H9 (cell line): ENCODE measurements around the gene NAPA. TPM values are rescaled to one million over a fixed set of nuclear protein-coding genes. Genes with fewer than 3 reads are reported as not detected.
A peak's percentile ranks its signal among the peaks of the same experiment; 100 is the strongest.
"Not testable (repeated sequence)": the region's sequence is repeated elsewhere in the genome, so short reads cannot be mapped to it uniquely, and the experiment has no call there.

ENCODE experiments used
- DNase-seq: peaks from one replicate; pipeline ENCODE4 v3.0.0-alpha.2; 2017
- H2AFZ ChIP-seq: one replicate; pipeline ENCODE4 v1.6.1; 2013; ENCODE audit warnings: mild to moderate bottlenecking, low read length, control low read depth, moderate library complexity
- H2AK5ac ChIP-seq: 2 replicates; pipeline ENCODE4 v1.6.1; 2013; ENCODE audit warnings: low read length, control low read depth, mixed read lengths; ENCODE audit not compliant: insufficient read length
- H2BK120ac ChIP-seq: one replicate; pipeline ENCODE4 v1.6.1; 2013; ENCODE audit warnings: low read depth, mild to moderate bottlenecking, low read length, control low read depth, inconsistent platforms; ENCODE audit not compliant: poor library complexity, severe bottlenecking
- H2BK12ac ChIP-seq: 2 replicates; pipeline ENCODE4 v1.6.1; 2013; ENCODE audit warnings: low read length, control low read depth, mixed read lengths, low read depth; ENCODE audit not compliant: insufficient read length
- H2BK15ac ChIP-seq: 2 replicates; pipeline ENCODE4 v1.6.1; 2013; ENCODE audit warnings: low read depth, low read length, control low read depth
- H2BK20ac ChIP-seq: one replicate; pipeline ENCODE4 v1.6.1; 2013; ENCODE audit warnings: low read depth, mild to moderate bottlenecking, low read length, control low read depth, inconsistent platforms; ENCODE audit not compliant: poor library complexity, severe bottlenecking
- H2BK5ac ChIP-seq: 2 replicates; pipeline ENCODE4 v1.6.1; 2013; ENCODE audit warnings: low read length, control low read depth, mixed read lengths; ENCODE audit not compliant: insufficient read length
- H3K14ac ChIP-seq: 2 replicates; pipeline ENCODE4 v1.6.1; 2013; ENCODE audit warnings: low read length, control low read depth; ENCODE audit not compliant: insufficient read depth
- H3K18ac ChIP-seq: 2 replicates; pipeline ENCODE4 v1.6.1; 2013; ENCODE audit warnings: low read depth, mild to moderate bottlenecking, mixed read lengths, low read length, control low read depth; ENCODE audit not compliant: insufficient read length
- H3K23ac ChIP-seq: 2 replicates; pipeline ENCODE4 v1.6.1; 2013; ENCODE audit warnings: low read length, control low read depth, mixed read lengths, low read depth; ENCODE audit not compliant: insufficient read length
- H3K23me2 ChIP-seq: 2 replicates; pipeline ENCODE4 v1.6.1; 2013; ENCODE audit warnings: low read depth, mild to moderate bottlenecking, mixed read lengths, low read length, control low read depth; ENCODE audit not compliant: insufficient read length, poor library complexity, severe bottlenecking
- H3K27ac ChIP-seq: 2 replicates; pipeline ENCODE4 v1.5.1; 2013; ENCODE audit warnings: low read length, control low read depth, mixed read lengths, low read depth; ENCODE audit not compliant: insufficient read length
- H3K27me3 ChIP-seq: 2 replicates; pipeline ENCODE4 v1.6.1; 2013; ENCODE audit warnings: low read length, control low read depth, inconsistent platforms; ENCODE audit not compliant: insufficient read depth
- H3K4ac ChIP-seq: 2 replicates; pipeline ENCODE4 v1.6.1; 2013; ENCODE audit warnings: low read depth, mild to moderate bottlenecking, control low read depth, inconsistent platforms, low read length, moderate library complexity
- H3K4me1 ChIP-seq: 2 replicates; pipeline ENCODE4 v1.6.1; 2013; ENCODE audit warnings: low read length, control low read depth, inconsistent platforms; ENCODE audit not compliant: insufficient read depth
- H3K4me2 ChIP-seq: 2 replicates; pipeline ENCODE4 v1.6.1; 2013; ENCODE audit warnings: low read length, control low read depth, mixed read lengths; ENCODE audit not compliant: insufficient read length, insufficient read depth
- H3K56ac ChIP-seq: 2 replicates; pipeline ENCODE4 v1.6.1; 2013; ENCODE audit warnings: low read depth, mild to moderate bottlenecking, mixed read lengths, low read length, control low read depth; ENCODE audit not compliant: insufficient read length
- H3K79me1 ChIP-seq: 2 replicates; pipeline ENCODE4 v1.6.1; 2013; ENCODE audit warnings: low read depth, mild to moderate bottlenecking, moderate library complexity, low read length, control low read depth, inconsistent platforms; ENCODE audit not compliant: insufficient read depth, poor library complexity, severe bottlenecking
- H3K79me2 ChIP-seq: 2 replicates; pipeline ENCODE4 v1.6.1; 2013; ENCODE audit warnings: low read length, control low read depth, inconsistent platforms; ENCODE audit not compliant: insufficient read depth
- H3K9ac ChIP-seq: 2 replicates; pipeline ENCODE4 v1.6.1; 2013; ENCODE audit warnings: low read length, control low read depth, mixed read lengths; ENCODE audit not compliant: insufficient read length; ENCODE audit errors: extremely low read depth
- H3K9me3 ChIP-seq: one replicate; pipeline ENCODE4 v1.6.1; 2013; ENCODE audit warnings: low read depth, low read length, inconsistent platforms; ENCODE audit not compliant: control insufficient read depth
- H3T11ph ChIP-seq: one replicate; pipeline ENCODE4 v1.6.1; 2013; ENCODE audit warnings: mild to moderate bottlenecking, low read length, control low read depth, inconsistent platforms
- H4K20me1 ChIP-seq: one replicate; pipeline ENCODE4 v1.6.1; 2013; ENCODE audit not compliant: control insufficient read depth, insufficient read length, insufficient read depth
- H4K5ac ChIP-seq: 2 replicates; pipeline ENCODE4 v1.6.1; 2013; ENCODE audit warnings: low read depth, mild to moderate bottlenecking, mixed read lengths, low read length, control low read depth; ENCODE audit not compliant: insufficient read length
- H4K8ac ChIP-seq: replicated peaks from 2 replicates; pipeline ENCODE4 v1.6.1; 2013; ENCODE audit warnings: low read length, control low read depth, mixed read lengths, low read depth; ENCODE audit not compliant: insufficient read length
- H4K91ac ChIP-seq: 2 replicates; pipeline ENCODE4 v1.6.1; 2013; ENCODE audit warnings: low read depth, mild to moderate bottlenecking, moderate library complexity, mixed read lengths, low read length, control low read depth; ENCODE audit not compliant: insufficient read length
- H3K27ac Mint-ChIP-seq, 3 experiments: 2 replicates in 2 of 3; 3 replicates in 1 of 3; pipeline ENCODE4 v1.8.0; 2020 to 2021; ENCODE audit warnings: mixed read lengths in 3 of 3, mild to moderate bottlenecking in 1 of 3, moderate library complexity in 1 of 3
- H3K27me3 Mint-ChIP-seq: 2 replicates; pipeline ENCODE4 v1.8.0; 2021; ENCODE audit warnings: low read depth, mild to moderate bottlenecking, moderate library complexity, mixed read lengths
- H3K36me3 Mint-ChIP-seq, 3 experiments: 2 replicates in 2 of 3; 3 replicates in 1 of 3; pipeline ENCODE4 v1.8.0; 2020 to 2021; ENCODE audit warnings: low read depth in 3 of 3, mixed read lengths in 3 of 3; ENCODE audit not compliant: insufficient read depth in 1 of 3
- H3K4me1 Mint-ChIP-seq, 2 experiments: 2 replicates each; pipeline ENCODE4 v1.8.0; 2020; ENCODE audit warnings: mixed read lengths in 2 of 2
- H3K4me3 Mint-ChIP-seq, 2 experiments: 2 replicates in 1 of 2; 3 replicates in 1 of 2; pipeline ENCODE4 v1.8.0; 2020 to 2021; ENCODE audit warnings: mild to moderate bottlenecking in 2 of 2, mixed read lengths in 2 of 2, moderate library complexity in 1 of 2
- H3K9me3 Mint-ChIP-seq, 2 experiments: 2 replicates in 1 of 2; 3 replicates in 1 of 2; pipeline ENCODE4 v1.8.0; 2020; ENCODE audit warnings: mild to moderate bottlenecking in 2 of 2, mixed read lengths in 2 of 2, moderate library complexity in 1 of 2
- CTCF ChIP-seq: fragments of 200-600 bp; sonication (generic); conservative IDR thresholded peaks from 3 replicates; pipeline ENCODE4 v1.8.0; 2021; ENCODE audit warnings: antibody characterized with exemption, mild to moderate bottlenecking
- WGBS: extraction: QIAGEN DNeasy Blood & Tissue Kit; methylation state at CpG from one replicate; pipeline ENCODE4 v1.1.7; 2013; ENCODE audit warnings: missing lambda C conversion rate, low lambda C conversion rate, mixed read lengths; ENCODE audit not compliant: insufficient read length; ENCODE audit errors: extremely low coverage; 5-methylcytosine and 5-hydroxymethylcytosine counted together
- total RNA-seq: library from RNA; stranded (reverse); gene quantifications from 2 replicates; pipeline ENCODE4 v1.2.1, GENCODE V29; 2021

The NAPA gene
- total RNA-seq, 1 experiment from 2014 or later, result 62.8 TPM

GRCh38 chr19:47486900-47487299, 28.0 kb downstream of the NAPA start:
- H4K8ac ChIP-seq, result no peak overlapping the region
- H3K27ac Mint-ChIP-seq, result peak overlapping the region in 1 of 3 experiments; percentile 5; a peak in 2 of 7 replicates
- H3K9me3 Mint-ChIP-seq, result no peaks in the 10 kb centered on the region; a peak in 1 of 5 replicates
- no peaks in the 10 kb centered on the region for H3K9me3 ChIP-seq
- H3K4me3 Mint-ChIP-seq, result no peak overlapping the region
- no peak overlapping the region for H2BK20ac ChIP-seq
- H3K4me2 ChIP-seq, result no peak overlapping the region
- H3T11ph ChIP-seq, result no peak overlapping the region
- H3K56ac ChIP-seq, result no peak overlapping the region
- H3K14ac ChIP-seq, result no peak overlapping the region
- no peaks in the 10 kb centered on the region for H3K4me1 ChIP-seq
- H3K23ac ChIP-seq, result no peak overlapping the region
- no peak overlapping the region for H3K27ac ChIP-seq
- no peak overlapping the region for H3K4ac ChIP-seq
- H3K36me3 Mint-ChIP-seq, result peaks cover 7 to 17% (median 16%) of the 10 kb centered on the region in 3 experiments
- peaks cover 6 to 9% of the 10 kb centered on the region in 2 experiments; a peak in 2 of 4 replicates for H3K4me1 Mint-ChIP-seq
- H4K91ac ChIP-seq, result no peak overlapping the region
- no peak overlapping the region for H2BK12ac ChIP-seq
- no peak overlapping the region for H2AFZ ChIP-seq
- no peaks in the 10 kb centered on the region for H4K20me1 ChIP-seq
- H3K27me3 ChIP-seq, result no peaks in the 10 kb centered on the region
- WGBS, result no CpG with 5 or more reads among the region's 9 CpGs
- H3K9ac ChIP-seq, result no peak overlapping the region
- H3K18ac ChIP-seq, result no peak overlapping the region
- H3K23me2 ChIP-seq, result peaks cover 5% of the 10 kb centered on the region
- H3K79me2 ChIP-seq, result no peaks in the 10 kb centered on the region
- H2AK5ac ChIP-seq, result no peak overlapping the region
- no peak overlapping the region for H2BK120ac ChIP-seq
- no peak for TF ChIP-seq CTCF
- H3K27me3 Mint-ChIP-seq, result peaks cover 2% of the 10 kb centered on the region; the same call in 1 of the 2 replicates
- no peaks in the 10 kb centered on the region for H3K79me1 ChIP-seq
- no peak overlapping the region; the same call in 1 of the 2 replicates for H2BK15ac ChIP-seq
- DNase-seq, result no peak
- no peak overlapping the region for H4K5ac ChIP-seq
- H2BK5ac ChIP-seq, result no peak overlapping the region

GRCh38 chr19:47486220-47486619, 28.6 kb downstream of the NAPA start:
- H2BK120ac ChIP-seq, result not testable (repeated sequence)

More at GRCh38 chr19:47486220-47486619, 28.6 kb downstream of the NAPA start:
- H3K4ac ChIP-seq, H2BK15ac ChIP-seq, H3K56ac ChIP-seq, H3K4me3 Mint-ChIP-seq, H2AFZ ChIP-seq, H2AK5ac ChIP-seq, H3K79me2 ChIP-seq, H3T11ph ChIP-seq, H2BK12ac ChIP-seq, H3K9ac ChIP-seq, H3K23ac ChIP-seq, H3K79me1 ChIP-seq, H4K8ac ChIP-seq, H2BK20ac ChIP-seq, H3K27me3 ChIP-seq, H3K27ac ChIP-seq, H3K9me3 Mint-ChIP-seq, H3K27me3 Mint-ChIP-seq, H3K14ac ChIP-seq, H2BK5ac ChIP-seq, DNase-seq, H3K23me2 ChIP-seq, H4K20me1 ChIP-seq, H3K4me2 ChIP-seq, H3K9me3 ChIP-seq, H3K18ac ChIP-seq, H3K4me1 ChIP-seq, H4K91ac ChIP-seq, H3K27ac Mint-ChIP-seq, H4K5ac ChIP-seq, H3K4me1 Mint-ChIP-seq: not testable (repeated sequence)
- no CpG with 5 or more reads among the region's 13 CpGs for WGBS
- H3K36me3 Mint-ChIP-seq, result peaks cover 7 to 17% (median 11%) of the 10 kb centered on the region in 3 experiments; a peak in 6 of 7 replicates
